ENCODE measurements around the gene THSD4.
A peak's percentile ranks its signal among the peaks of the same experiment; 100 is the strongest.

The THSD4 gene

DNA sequence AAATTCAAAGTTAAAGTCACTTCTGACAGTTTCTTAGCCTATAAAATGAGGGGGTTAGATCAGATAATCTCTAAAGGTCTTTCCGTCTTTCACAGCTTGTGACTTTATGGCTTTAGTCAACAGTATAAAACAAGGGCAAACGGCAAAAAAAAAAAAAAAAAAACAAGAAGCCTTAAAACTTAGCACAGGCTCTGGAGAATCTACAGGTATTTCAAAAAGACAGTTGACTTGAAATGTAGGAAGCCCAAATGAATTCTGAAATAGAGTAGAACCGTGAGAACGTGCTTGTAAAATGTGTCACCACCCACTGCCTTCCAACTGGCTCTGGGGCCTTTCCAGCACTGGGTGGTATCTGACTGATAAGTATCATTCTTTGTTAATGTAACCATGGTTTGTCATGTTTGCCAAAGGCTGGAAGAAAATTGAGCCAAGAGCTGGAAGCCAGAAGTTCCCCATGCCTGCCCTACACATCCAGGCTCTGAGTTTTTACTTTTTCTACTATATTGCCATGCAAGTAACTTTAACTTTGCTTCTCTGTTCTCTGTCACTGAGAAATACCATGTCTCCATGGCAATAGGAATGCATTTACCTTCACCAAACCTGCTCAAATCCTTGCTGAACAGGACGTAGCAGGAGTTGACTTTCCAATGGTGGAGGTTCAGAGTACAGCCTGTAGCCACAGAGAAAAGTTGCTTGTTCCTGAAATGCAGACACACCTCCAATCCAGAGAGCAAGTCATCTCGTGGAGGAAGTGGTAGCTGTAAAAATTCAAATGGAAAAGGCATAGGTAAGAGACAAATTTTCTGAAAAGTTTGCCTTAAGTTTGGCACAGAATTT, 35.8 kb upstream of the THSD4 start:
- H3K4me3 ChIP-seq (ENCODE audit: low read depth, low read length) = no peak overlapping the region
- DNase-seq (ENCODE audit: low read depth, low spot score) = peak; percentile 78
- in situ Hi-C loops (cut with HindIII; ENCODE audit: low sequenced_read_pairs) = no loop called here
- TF ChIP-seq, protein P1, sequence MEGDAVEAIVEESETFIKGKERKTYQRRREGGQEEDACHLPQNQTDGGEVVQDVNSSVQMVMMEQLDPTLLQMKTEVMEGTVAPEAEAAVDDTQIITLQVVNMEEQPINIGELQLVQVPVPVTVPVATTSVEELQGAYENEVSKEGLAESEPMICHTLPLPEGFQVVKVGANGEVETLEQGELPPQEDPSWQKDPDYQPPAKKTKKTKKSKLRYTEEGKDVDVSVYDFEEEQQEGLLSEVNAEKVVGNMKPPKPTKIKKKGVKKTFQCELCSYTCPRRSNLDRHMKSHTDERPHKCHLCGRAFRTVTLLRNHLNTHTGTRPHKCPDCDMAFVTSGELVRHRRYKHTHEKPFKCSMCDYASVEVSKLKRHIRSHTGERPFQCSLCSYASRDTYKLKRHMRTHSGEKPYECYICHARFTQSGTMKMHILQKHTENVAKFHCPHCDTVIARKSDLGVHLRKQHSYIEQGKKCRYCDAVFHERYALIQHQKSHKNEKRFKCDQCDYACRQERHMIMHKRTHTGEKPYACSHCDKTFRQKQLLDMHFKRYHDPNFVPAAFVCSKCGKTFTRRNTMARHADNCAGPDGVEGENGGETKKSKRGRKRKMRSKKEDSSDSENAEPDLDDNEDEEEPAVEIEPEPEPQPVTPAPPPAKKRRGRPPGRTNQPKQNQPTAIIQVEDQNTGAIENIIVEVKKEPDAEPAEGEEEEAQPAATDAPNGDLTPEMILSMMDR (IDR thresholded peaks at IDR 0.05; ENCODE audit: low read depth, low read length) = no peak

DNA sequence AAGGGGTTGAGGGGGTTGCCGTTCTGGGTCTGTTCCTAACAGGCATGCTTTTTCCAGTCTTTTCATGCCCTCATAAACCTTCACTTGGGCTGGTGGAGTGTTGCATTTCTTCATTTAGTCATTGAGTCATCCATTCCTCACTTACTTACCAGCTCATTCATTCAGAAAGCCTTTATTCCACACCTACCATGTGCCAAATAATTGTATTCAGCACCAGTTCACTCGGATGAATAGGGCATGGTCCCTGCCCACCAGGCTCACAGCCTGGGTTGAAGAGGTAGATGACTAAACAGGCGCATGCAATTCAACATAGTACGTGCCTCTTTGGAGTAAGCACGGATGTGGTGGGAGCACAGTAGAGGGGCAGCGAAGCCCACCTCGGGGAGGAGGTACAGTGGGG, 35.1 kb upstream of the THSD4 start:
- no peak for DNase-seq (ENCODE audit: low read depth, low spot score)
- in situ Hi-C loops (cut with HindIII; ENCODE audit: low sequenced_read_pairs) = no loop called here
- H3K4me3 ChIP-seq (ENCODE audit: low read depth, low read length) = no peak overlapping the region
- TF ChIP-seq, protein P1 (IDR thresholded peaks at IDR 0.05; ENCODE audit: low read depth, low read length) = no peak

DNA sequence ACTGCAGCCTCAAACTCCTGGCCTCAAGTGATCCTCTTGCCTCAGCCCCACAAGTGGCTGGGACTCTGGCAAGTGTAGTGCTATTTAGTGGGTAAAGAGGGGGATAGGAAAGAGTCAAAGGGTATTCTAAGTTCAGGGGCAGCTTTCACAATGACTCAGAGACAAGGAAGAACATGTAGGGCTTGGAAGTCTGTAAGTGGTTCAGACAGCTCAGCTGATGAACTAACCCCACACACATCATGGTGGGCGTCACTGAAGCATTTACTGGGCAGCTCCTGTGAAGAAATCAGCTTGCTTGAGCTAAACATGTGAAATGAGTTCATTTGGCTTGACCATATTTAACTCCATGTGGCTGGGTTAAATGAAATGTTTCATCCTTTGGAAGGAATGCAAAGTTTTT, 34.6 kb upstream of the THSD4 start:
- DNase-seq (ENCODE audit: low read depth, low spot score) = peak; percentile 61
- TF ChIP-seq, protein P1 (IDR thresholded peaks at IDR 0.05; ENCODE audit: low read depth, low read length) = no peak
- in situ Hi-C loops (cut with HindIII; ENCODE audit: low sequenced_read_pairs) = no loop called here
- H3K4me3 ChIP-seq (ENCODE audit: low read depth, low read length) = no peak overlapping the region

DNA sequence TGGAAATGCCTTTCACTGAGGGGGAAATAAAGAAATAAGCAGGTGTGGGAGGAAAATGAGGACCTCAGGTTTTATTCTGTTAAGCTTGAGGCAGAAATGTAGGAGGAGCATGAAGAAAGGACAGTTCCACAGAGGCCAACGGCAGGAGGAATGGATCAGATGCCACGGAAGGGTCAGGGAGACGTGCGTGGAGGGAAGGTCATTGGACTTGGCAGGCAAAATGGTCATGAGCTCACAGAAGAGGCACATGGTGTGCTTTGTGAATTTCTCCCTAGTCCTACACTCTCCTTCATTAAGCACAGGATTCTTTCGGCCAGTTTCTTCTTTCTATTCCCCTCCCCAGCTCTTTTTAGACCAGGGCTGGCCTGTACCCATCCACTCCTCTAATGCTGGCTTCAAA, 32.5 kb upstream of the THSD4 start:
- H3K4me3 ChIP-seq (ENCODE audit: low read depth, low read length) = no peak overlapping the region
- DNase-seq (ENCODE audit: low read depth, low spot score) = no peak
- in situ Hi-C loops (cut with HindIII; ENCODE audit: low sequenced_read_pairs) = no loop called here
- TF ChIP-seq, protein P1 (IDR thresholded peaks at IDR 0.05; ENCODE audit: low read depth, low read length) = no peak

DNA sequence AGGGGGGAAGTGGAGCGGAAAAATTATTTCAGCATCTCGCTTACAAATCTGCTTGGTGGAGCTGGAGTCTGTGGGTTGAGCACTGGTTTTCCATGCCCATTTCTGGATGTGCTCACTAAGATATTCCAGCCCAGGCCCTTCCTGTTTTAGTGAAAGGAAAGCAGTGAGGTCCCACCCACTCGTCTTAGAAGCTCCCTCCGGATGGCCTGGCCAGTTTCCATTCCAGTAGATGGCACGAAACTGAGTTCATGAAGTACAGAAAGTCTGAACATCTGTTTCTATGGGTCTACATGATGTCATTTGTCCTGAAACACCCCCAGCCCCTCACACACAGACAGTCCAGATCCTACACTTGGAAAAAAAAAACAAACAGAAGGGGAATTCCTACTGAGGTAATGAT, 31.9 kb upstream of the THSD4 start:
- H3K4me3 ChIP-seq (ENCODE audit: low read depth, low read length) = no peak overlapping the region
- in situ Hi-C loops (cut with HindIII; ENCODE audit: low sequenced_read_pairs) = no loop called here
- TF ChIP-seq, protein P1 (IDR thresholded peaks at IDR 0.05; ENCODE audit: low read depth, low read length) = no peak
- peak; percentile 41 for DNase-seq (ENCODE audit: low read depth, low spot score)

DNA sequence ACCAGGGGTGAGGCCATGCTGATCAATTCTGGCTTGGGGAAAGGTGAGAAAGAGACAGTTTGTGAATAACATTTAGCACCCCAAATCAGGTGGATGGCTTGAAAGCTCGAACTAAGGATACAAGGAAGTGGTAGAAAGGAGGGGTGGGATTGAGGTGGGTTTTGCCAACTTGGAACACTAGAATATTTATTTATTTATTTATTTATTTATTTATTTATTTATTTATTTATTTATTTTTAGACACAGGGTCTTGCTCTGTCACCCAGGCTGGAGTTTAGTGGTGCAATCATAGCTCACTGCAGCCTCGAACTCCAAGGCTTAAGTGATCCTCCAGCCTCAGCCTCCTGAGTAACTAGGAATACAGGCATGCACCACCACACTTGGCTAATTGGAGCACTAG, 31.0 kb upstream of the THSD4 start:
- H3K4me3 ChIP-seq (ENCODE audit: low read depth, low read length) = no peak overlapping the region
- DNase-seq (ENCODE audit: low read depth, low spot score) = no peak
- TF ChIP-seq, protein P1 (IDR thresholded peaks at IDR 0.05; ENCODE audit: low read depth, low read length) = no peak
- in situ Hi-C loops (cut with HindIII; ENCODE audit: low sequenced_read_pairs) = no loop called here
